Activated CD4-positive, alpha-beta T cell treated with anti-CD3 and anti-CD28 coated beads for 4 hours (primary cell): ENCODE data around the gene OAS3.

Experiments
- DNase-seq, 2 donors: peaks; one replicate each; pipeline ENCODE4 v3.0.0-alpha.2; 2020

The OAS3 gene

GRCh38 chr12:112961536-112961935, 23.3 kb downstream of the OAS3 start:
- DNase-seq, result no peak

GRCh38 chr12:112962561-112962960, 24.3 kb downstream of the OAS3 start:
- DNase-seq, result no peak

GRCh38 chr12:112963227-112963861, 25.1 kb downstream of the OAS3 start:
- no peak for DNase-seq

GRCh38 chr12:112964067-112964670, 25.9 kb downstream of the OAS3 start:
- no peak for DNase-seq

- no peak for DNase-seq
These were observed 26.6 kb downstream of the OAS3 start for GRCh38 chr12:112964915-112965314.

GRCh38 chr12:112965643-112966042, 27.4 kb downstream of the OAS3 start:
- no peak for DNase-seq

- DNase-seq, result no peak
These were observed 29.0 kb downstream of the OAS3 start for GRCh38 chr12:112967306-112967705.

- DNase-seq, result no peak
These were observed 29.6 kb downstream of the OAS3 start for GRCh38 chr12:112967858-112968257.

- DNase-seq, result no peak
These were observed 31.5 kb downstream of the OAS3 start for GRCh38 chr12:112969547-112970306.

- DNase-seq, result no peak
These were observed 32.1 kb downstream of the OAS3 start for GRCh38 chr12:112970391-112970790.

GRCh38 chr12:112971248-112971647, 33.0 kb downstream of the OAS3 start:
- no peak for DNase-seq

GRCh38 chr12:112973011-112973735, 34.9 kb downstream of the OAS3 start:
- no peak for DNase-seq

GRCh38 chr12:112973818-112974231, 35.6 kb downstream of the OAS3 start:
- no peak for DNase-seq

- DNase-seq, result no peak
These were observed 36.6 kb downstream of the OAS3 start for GRCh38 chr12:112974904-112975303.

GRCh38 chr12:112977139-112977538, 38.9 kb downstream of the OAS3 start:
- no peak for DNase-seq

- DNase-seq, result no peak
These were observed 39.4 kb downstream of the OAS3 start for GRCh38 chr12:112977641-112978040.

- DNase-seq, result peak; percentile 75 to 77
These were observed 40.1 kb downstream of the OAS3 start, which contains the start of gene OAS2 for GRCh38 chr12:112978163-112979040. TSS of gene OAS2 (plus strand) at chr12:112978519. CDS start at chr12:112978609, 90 bp downstream.

- DNase-seq, result peak; percentile 26 to 35
These were observed 40.9 kb downstream of the OAS3 start for GRCh38 chr12:112979041-112979680.

- no peak for DNase-seq
These were observed 42.4 kb downstream of the OAS3 start for GRCh38 chr12:112980491-112981158.

GRCh38 chr12:112985642-112986290, 47.5 kb downstream of the OAS3 start:
- DNase-seq, result no peak
